ENCODE data around the gene CRIP2. TPM values are rescaled to one million over a fixed set of nuclear protein-coding genes. Genes with fewer than 3 reads are reported as not detected.

Gene CRIP2, protein sequence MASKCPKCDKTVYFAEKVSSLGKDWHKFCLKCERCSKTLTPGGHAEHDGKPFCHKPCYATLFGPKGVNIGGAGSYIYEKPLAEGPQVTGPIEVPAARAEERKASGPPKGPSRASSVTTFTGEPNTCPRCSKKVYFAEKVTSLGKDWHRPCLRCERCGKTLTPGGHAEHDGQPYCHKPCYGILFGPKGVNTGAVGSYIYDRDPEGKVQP
- total RNA-seq: 1 to 10 TPM; 2.7 to 2.8 TPM

- no peaks in the 10 kb centered on the region for H3K9me3 Mint-ChIP-seq
- H3K36me3 Mint-ChIP-seq: no peaks in the 10 kb centered on the region
- peak within 1 kb of the TSS; percentile 52 for H3K4me3 Mint-ChIP-seq
- H3K27ac Mint-ChIP-seq: no peak within 1 kb of the TSS
- H3K27me3 Mint-ChIP-seq: peaks cover 10% of the 10 kb centered on the region
- DNase-seq: no peak
- ChIA-PET CTCF (no interaction called here), POLR2A (no interaction called here)
- peaks cover 12% of the 10 kb centered on the region for H3K4me1 Mint-ChIP-seq (ENCODE audit: low read depth)
- intact Hi-C loops (cut with micrococcal nuclease): loop anchor here (10.0 kb wide), 1 partner anchor 50 kb away; the partner anchor contains the start of gene TMEM121
These were observed at the start of gene CRIP2 for GRCh38 chr14:105474483-105475268. CRIP2 (plus strand) TSS chr14:105474821; CDS start chr14:105474863, 42 bp downstream.

- no peaks in the 10 kb centered on the region for H3K9me3 Mint-ChIP-seq
- no peak overlapping the region for H3K4me3 Mint-ChIP-seq
- DNase-seq: no peak
- H3K4me1 Mint-ChIP-seq (ENCODE audit: low read depth): peaks cover 30% of the 10 kb centered on the region
- no peak overlapping the region for H3K27ac Mint-ChIP-seq
- ChIA-PET CTCF (no interaction called here), POLR2A (no interaction called here)
- intact Hi-C loops (cut with micrococcal nuclease): loop anchor here (10.0 kb wide), 1 partner anchor 50 kb away; no protein-coding TSS in a partner anchor
- H3K36me3 Mint-ChIP-seq: peaks cover 27% of the 10 kb centered on the region
- no peaks in the 10 kb centered on the region for H3K27me3 Mint-ChIP-seq
These were observed 49.8 kb upstream of the CRIP2 start for GRCh38 chr14:105424861-105425260.

DNA sequence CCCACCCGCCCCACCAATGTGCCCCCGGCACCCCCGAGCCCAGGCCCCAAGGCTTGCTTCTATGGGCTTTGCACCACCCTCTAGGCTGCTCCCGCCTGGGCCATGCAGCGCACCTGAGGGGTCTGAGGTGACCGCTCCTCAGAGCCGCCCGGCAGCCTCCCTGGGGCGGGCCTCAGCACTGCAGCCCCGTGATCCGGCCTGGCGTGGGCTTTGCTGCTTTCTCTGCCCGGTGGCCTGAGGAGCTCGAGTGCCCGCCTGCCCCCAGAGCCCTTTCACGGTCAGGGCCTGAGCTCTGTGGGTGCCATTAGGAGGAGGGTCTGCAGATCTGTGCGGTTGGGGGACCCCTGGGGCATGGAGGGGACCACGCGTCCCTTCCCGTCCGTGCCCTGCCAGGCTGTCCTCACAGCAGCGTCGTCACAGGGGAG, 48.8 kb upstream of the CRIP2 start:
- Mint-ChIP-seq H3K4me1 (ENCODE audit: low read depth) (peaks cover 29% of the 10 kb centered on the region), H3K9me3 (no peaks in the 10 kb centered on the region), H3K27me3 (no peaks in the 10 kb centered on the region), H3K36me3 (peaks cover 35% of the 10 kb centered on the region), H3K27ac (no peak overlapping the region), H3K4me3 (no peak overlapping the region)
- no peak for DNase-seq
- POLR2A ChIA-PET: interaction anchor here (1.5 kb wide), 1 partner anchor 22 kb away, joined by 3 read pairs; no protein-coding TSS in a partner anchor
- intact Hi-C loops (cut with micrococcal nuclease): loop anchor here (10.0 kb wide), 1 partner anchor 51 kb away; no protein-coding TSS in a partner anchor
- CTCF ChIA-PET: no interaction called here

- H3K36me3 Mint-ChIP-seq: peaks cover 39% of the 10 kb centered on the region
These were observed 48.0 kb upstream of the CRIP2 start for GRCh38 chr14:105426416-105427130.

GRCh38 chr14:105427412-105427811, 47.2 kb upstream of the CRIP2 start:
- intact Hi-C loops (cut with micrococcal nuclease): loop anchor here (10.0 kb wide), 1 partner anchor 53 kb away; no protein-coding TSS in a partner anchor
- Mint-ChIP-seq H3K4me1 (ENCODE audit: low read depth) (peaks cover 14% of the 10 kb centered on the region), H3K27ac (no peak overlapping the region), H3K4me3 (no peak overlapping the region), H3K36me3 (peaks cover 36% of the 10 kb centered on the region), H3K9me3 (no peaks in the 10 kb centered on the region), H3K27me3 (no peaks in the 10 kb centered on the region)
- ChIA-PET CTCF (no interaction called here), POLR2A (interaction anchor here (0.7 kb wide), 1 partner anchor 18 kb away, joined by 3 read pairs; no protein-coding TSS in a partner anchor)
- DNase-seq: no peak

More at GRCh38 chr14:105426416-105427130, 48.0 kb upstream of the CRIP2 start:
- Mint-ChIP-seq H3K27me3 (no peaks in the 10 kb centered on the region), H3K27ac (no peak overlapping the region), H3K9me3 (no peaks in the 10 kb centered on the region), H3K4me1 (ENCODE audit: low read depth) (peaks cover 21% of the 10 kb centered on the region), H3K4me3 (no peak overlapping the region)
- POLR2A ChIA-PET: interaction anchor here (1.5 kb wide), 1 partner anchor 23 kb away, joined by 3 read pairs; no protein-coding TSS in a partner anchor
- no peak for DNase-seq
- CTCF ChIA-PET: no interaction called here
- intact Hi-C loops (cut with micrococcal nuclease): loop anchor here (10.0 kb wide), 1 partner anchor 52 kb away; no protein-coding TSS in a partner anchor

DNA sequence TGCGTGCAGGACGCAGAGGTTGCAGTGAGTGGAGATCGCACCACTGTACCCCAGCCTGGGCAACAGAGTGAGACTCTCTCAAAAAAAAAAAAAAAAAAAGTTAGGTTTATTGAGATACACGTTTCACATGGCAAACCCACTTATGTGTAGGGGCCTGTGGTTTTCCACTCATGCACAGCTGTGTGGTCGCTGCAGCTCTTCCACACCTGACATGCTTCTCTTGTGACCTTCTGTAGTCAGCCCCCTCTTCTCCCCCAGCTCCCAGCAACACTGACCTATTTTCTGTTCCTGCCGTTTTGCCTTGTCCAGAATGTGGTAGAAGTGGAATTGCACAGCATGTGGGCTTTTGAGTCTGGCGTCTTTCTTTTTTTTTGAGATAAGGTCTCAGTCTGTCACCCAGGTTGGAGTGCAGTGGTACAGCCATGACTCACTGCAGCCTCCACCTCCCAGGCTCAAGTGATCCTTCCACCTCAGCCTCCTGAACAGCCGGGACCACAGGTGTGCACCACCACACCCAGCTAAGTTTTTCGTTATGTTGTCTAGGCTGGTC, 46.6 kb upstream of the CRIP2 start:
- CTCF ChIA-PET: no interaction called here
- Mint-ChIP-seq H3K36me3 (peaks cover 31% of the 10 kb centered on the region), H3K27me3 (no peaks in the 10 kb centered on the region), H3K4me3 (no peak overlapping the region), H3K4me1 (ENCODE audit: low read depth) (peaks cover 8% of the 10 kb centered on the region), H3K9me3 (no peaks in the 10 kb centered on the region), H3K27ac (no peak overlapping the region)
- DNase-seq: no peak
- POLR2A ChIA-PET: interaction anchor here (0.7 kb wide), 1 partner anchor 18 kb away, joined by 3 read pairs; no protein-coding TSS in a partner anchor
- intact Hi-C loops (cut with micrococcal nuclease): loop anchor here (10.0 kb wide), 1 partner anchor 53 kb away; no protein-coding TSS in a partner anchor

GRCh38 chr14:105430042-105430441, 44.6 kb upstream of the CRIP2 start:
- Mint-ChIP-seq H3K4me1 (ENCODE audit: low read depth) (peaks cover 9% of the 10 kb centered on the region), H3K36me3 (peaks cover 29% of the 10 kb centered on the region), H3K27me3 (no peaks in the 10 kb centered on the region), H3K27ac (no peak overlapping the region), H3K4me3 (no peak overlapping the region), H3K9me3 (no peaks in the 10 kb centered on the region)
- ChIA-PET CTCF (no interaction called here), POLR2A (no interaction called here)
- intact Hi-C loops (cut with micrococcal nuclease): no loop called here
- no peak for DNase-seq

- intact Hi-C loops (cut with micrococcal nuclease): no loop called here
- H3K4me1 Mint-ChIP-seq (ENCODE audit: low read depth): peaks cover 9% of the 10 kb centered on the region
- peaks cover 29% of the 10 kb centered on the region for H3K36me3 Mint-ChIP-seq
- no peak overlapping the region for H3K27ac Mint-ChIP-seq
- ChIA-PET CTCF (no interaction called here), POLR2A (no interaction called here)
- H3K4me3 Mint-ChIP-seq: no peak overlapping the region
- no peaks in the 10 kb centered on the region for H3K27me3 Mint-ChIP-seq
- no peak for DNase-seq
- no peaks in the 10 kb centered on the region for H3K9me3 Mint-ChIP-seq
These were observed 44.1 kb upstream of the CRIP2 start for GRCh38 chr14:105430565-105430964.

DNA sequence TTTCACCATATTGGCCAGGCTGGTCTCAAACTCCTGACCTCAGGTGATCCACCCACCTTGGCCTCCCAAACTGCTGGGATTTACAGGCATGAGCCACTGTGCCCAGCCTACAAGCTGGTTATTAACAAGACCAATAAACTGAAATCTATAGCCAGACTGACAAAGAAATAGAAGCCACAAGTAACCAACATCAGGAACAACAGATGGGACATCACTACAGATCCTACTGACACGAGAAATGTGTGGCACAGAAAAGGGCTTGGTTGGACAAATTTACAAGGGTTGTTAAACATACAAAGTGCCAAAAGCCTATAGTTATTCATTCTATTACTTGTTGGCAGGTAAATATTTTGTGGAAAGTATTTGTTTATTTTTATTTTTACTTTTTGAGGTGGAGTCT, 43.4 kb upstream of the CRIP2 start:
- no peaks in the 10 kb centered on the region for H3K9me3 Mint-ChIP-seq
- no peak for DNase-seq
- no peaks in the 10 kb centered on the region for H3K27me3 Mint-ChIP-seq
- no peak overlapping the region for H3K27ac Mint-ChIP-seq
- ChIA-PET CTCF (no interaction called here), POLR2A (no interaction called here)
- peaks cover 11% of the 10 kb centered on the region for H3K4me1 Mint-ChIP-seq (ENCODE audit: low read depth)
- peaks cover 25% of the 10 kb centered on the region for H3K36me3 Mint-ChIP-seq
- H3K4me3 Mint-ChIP-seq: no peak overlapping the region
- intact Hi-C loops (cut with micrococcal nuclease): no loop called here

GRCh38 chr14:105432657-105433056, 42.0 kb upstream of the CRIP2 start:
- DNase-seq: no peak
- intact Hi-C loops (cut with micrococcal nuclease): no loop called here
- Mint-ChIP-seq H3K9me3 (no peaks in the 10 kb centered on the region), H3K27ac (no peak overlapping the region), H3K4me1 (ENCODE audit: low read depth) (peaks cover 7% of the 10 kb centered on the region), H3K27me3 (no peaks in the 10 kb centered on the region), H3K4me3 (no peak overlapping the region), H3K36me3 (peaks cover 16% of the 10 kb centered on the region)
- POLR2A ChIA-PET: no interaction called here
- CTCF ChIA-PET: interaction anchor here (0.6 to 0.9 kb wide), 3 partner anchors 48 to 537 kb away, joined by 3 to 4 read pairs (median 3); no protein-coding TSS in a partner anchor

DNA sequence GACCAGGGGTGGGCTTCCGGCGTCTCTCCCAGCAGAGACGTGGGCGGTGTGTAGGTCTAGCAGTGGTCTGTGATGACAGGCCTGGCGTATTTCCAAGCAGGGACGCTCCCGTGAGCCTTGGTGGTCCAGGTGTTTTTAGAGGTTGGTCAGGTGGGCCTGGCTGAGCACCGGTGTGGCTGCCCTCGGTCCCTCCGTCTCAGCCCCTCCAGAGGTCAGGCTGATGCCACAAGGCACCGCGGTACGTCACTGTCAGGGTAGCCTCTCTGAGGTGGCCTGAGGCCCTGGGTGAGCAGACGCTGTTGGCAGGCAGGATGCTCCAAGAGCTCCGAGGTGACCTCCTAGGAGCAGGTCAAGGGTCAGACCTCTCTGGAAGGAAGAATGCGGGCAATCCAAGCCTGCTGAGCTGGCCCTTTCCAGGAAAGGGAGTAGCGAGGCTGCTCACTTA, 41.4 kb upstream of the CRIP2 start:
- Mint-ChIP-seq H3K27me3 (no peaks in the 10 kb centered on the region), H3K36me3 (peaks cover 14% of the 10 kb centered on the region), H3K4me1 (ENCODE audit: low read depth) (peaks cover 7% of the 10 kb centered on the region), H3K27ac (no peak overlapping the region), H3K9me3 (no peaks in the 10 kb centered on the region), H3K4me3 (no peak overlapping the region)
- no peak for DNase-seq
- CTCF ChIA-PET: interaction anchor here (0.7 to 0.9 kb wide), 2 partner anchors 48 to 538 kb away, joined by 3 to 4 read pairs; no protein-coding TSS in a partner anchor
- intact Hi-C loops (cut with micrococcal nuclease): no loop called here
- POLR2A ChIA-PET: no interaction called here
